ENCODE data around the gene SLC25A12. TPM values are rescaled to one million over a fixed set of nuclear protein-coding genes. Genes with fewer than 3 reads are reported as not detected.

The SLC25A12 gene
- total RNA-seq, 1 experiment from 2014 or later: 5.3 TPM

- Mint-ChIP-seq H3K9me3 (ENCODE audit: unreplicated experiment) (no peaks in the 10 kb centered on the region), H3K4me1 (ENCODE audit: low read depth, unreplicated experiment) (no peaks in the 10 kb centered on the region), H3K36me3 (ENCODE audit: insufficient read depth, unreplicated experiment) (no peaks in the 10 kb centered on the region), H3K27ac (ENCODE audit: unreplicated experiment) (no peak overlapping the region), H3K27me3 (ENCODE audit: insufficient read depth, unreplicated experiment) (peaks cover 3% of the 10 kb centered on the region), H3K4me3 (ENCODE audit: unreplicated experiment) (no peak overlapping the region)
- POLR2A ChIA-PET: no interaction called here
- Histone ChIP-seq H3K4me3 (ENCODE audit: low read depth, low read length) (no peak overlapping the region), H3K9me3 (no peaks in the 10 kb centered on the region), H3K36me3 (ENCODE audit: control insufficient read depth, insufficient read depth, low read length) (no peaks in the 10 kb centered on the region), H3K4me1 (no peaks in the 10 kb centered on the region), H3K27me3 (replicated peaks; ENCODE audit: control insufficient read depth, insufficient read depth, low read length) (no peaks in the 10 kb centered on the region)
- TF ChIP-seq, protein P1, sequence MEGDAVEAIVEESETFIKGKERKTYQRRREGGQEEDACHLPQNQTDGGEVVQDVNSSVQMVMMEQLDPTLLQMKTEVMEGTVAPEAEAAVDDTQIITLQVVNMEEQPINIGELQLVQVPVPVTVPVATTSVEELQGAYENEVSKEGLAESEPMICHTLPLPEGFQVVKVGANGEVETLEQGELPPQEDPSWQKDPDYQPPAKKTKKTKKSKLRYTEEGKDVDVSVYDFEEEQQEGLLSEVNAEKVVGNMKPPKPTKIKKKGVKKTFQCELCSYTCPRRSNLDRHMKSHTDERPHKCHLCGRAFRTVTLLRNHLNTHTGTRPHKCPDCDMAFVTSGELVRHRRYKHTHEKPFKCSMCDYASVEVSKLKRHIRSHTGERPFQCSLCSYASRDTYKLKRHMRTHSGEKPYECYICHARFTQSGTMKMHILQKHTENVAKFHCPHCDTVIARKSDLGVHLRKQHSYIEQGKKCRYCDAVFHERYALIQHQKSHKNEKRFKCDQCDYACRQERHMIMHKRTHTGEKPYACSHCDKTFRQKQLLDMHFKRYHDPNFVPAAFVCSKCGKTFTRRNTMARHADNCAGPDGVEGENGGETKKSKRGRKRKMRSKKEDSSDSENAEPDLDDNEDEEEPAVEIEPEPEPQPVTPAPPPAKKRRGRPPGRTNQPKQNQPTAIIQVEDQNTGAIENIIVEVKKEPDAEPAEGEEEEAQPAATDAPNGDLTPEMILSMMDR (IDR thresholded peaks at IDR 0.05; ENCODE audit: insufficient read depth in 1 of 2, low read depth in 1 of 2, low read length in 1 of 2, severe bottlenecking in 1 of 2, unreplicated experiment in 1 of 2): no peak
- no peak for DNase-seq
- BruUV-seq (replicated peaks): no TSS peak
- intact Hi-C loops (cut with micrococcal nuclease; ENCODE audit: unreplicated experiment): no loop called here
- CTCF ChIA-PET: no interaction called here
These were observed 19.1 kb downstream of the SLC25A12 start for GRCh38 chr2:171874963-171875362.

- no peaks in the 10 kb centered on the region for H3K36me3 Mint-ChIP-seq (ENCODE audit: insufficient read depth, unreplicated experiment)
- no peak overlapping the region for H3K4me3 Mint-ChIP-seq (ENCODE audit: unreplicated experiment)
- H3K4me3 ChIP-seq (ENCODE audit: low read depth, low read length): no peak overlapping the region
- ChIA-PET CTCF (no interaction called here), POLR2A (no interaction called here)
- no peaks in the 10 kb centered on the region for H3K27me3 ChIP-seq (replicated peaks; ENCODE audit: control insufficient read depth, insufficient read depth, low read length)
- no peak for DNase-seq
- peaks cover 3% of the 10 kb centered on the region for H3K27me3 Mint-ChIP-seq (ENCODE audit: insufficient read depth, unreplicated experiment)
- H3K4me1 Mint-ChIP-seq (ENCODE audit: low read depth, unreplicated experiment): no peaks in the 10 kb centered on the region
- H3K9me3 ChIP-seq: no peaks in the 10 kb centered on the region
- H3K9me3 Mint-ChIP-seq (ENCODE audit: unreplicated experiment): no peaks in the 10 kb centered on the region
- no peaks in the 10 kb centered on the region for H3K4me1 ChIP-seq
- TF ChIP-seq, protein P1 (IDR thresholded peaks at IDR 0.05; ENCODE audit: insufficient read depth in 1 of 2, low read depth in 1 of 2, low read length in 1 of 2, severe bottlenecking in 1 of 2, unreplicated experiment in 1 of 2): no peak
- H3K36me3 ChIP-seq (ENCODE audit: control insufficient read depth, insufficient read depth, low read length): no peaks in the 10 kb centered on the region
- no peak overlapping the region for H3K27ac Mint-ChIP-seq (ENCODE audit: unreplicated experiment)
- BruUV-seq (replicated peaks): no TSS peak
- intact Hi-C loops (cut with micrococcal nuclease; ENCODE audit: unreplicated experiment): no loop called here
These were observed 19.5 kb downstream of the SLC25A12 start for GRCh38 chr2:171874517-171874916.

DNA sequence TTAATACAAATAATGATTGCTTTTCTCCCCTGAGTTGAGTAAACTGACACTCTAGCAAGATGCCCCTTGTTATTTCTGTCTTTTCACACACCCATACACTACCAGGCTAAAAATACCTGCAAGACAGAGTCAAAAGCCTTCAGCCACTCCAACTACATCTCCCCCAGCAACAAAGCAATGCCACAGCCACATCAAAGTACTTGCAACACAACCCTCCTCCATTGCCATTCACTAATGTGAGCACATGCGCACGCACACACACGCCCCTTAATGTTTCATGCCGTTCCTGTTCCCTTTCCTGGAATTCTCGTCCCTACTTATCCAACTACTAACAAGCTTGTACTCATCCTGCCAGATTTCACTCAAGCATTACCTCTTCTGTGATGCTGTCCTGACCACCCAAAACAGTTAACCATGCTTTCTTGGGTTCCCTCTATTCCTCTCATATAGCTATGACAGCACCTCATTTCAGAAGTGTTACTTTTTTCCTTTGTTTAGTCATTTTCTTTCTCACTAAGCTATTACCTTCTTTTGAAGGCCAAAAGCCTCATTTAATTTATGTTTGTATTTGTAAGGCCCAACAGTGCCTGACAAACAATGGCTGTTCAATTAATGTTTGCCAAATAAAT lies 29.6 kb downstream of the SLC25A12 start:
- H3K4me3 Mint-ChIP-seq (ENCODE audit: unreplicated experiment): no peak overlapping the region
- Histone ChIP-seq H3K4me1 (no peaks in the 10 kb centered on the region), H3K36me3 (ENCODE audit: control insufficient read depth, insufficient read depth, low read length) (no peaks in the 10 kb centered on the region), H3K27me3 (replicated peaks; ENCODE audit: control insufficient read depth, insufficient read depth, low read length) (no peaks in the 10 kb centered on the region), H3K4me3 (ENCODE audit: low read depth, low read length) (no peak overlapping the region), H3K9me3 (peaks cover 3% of the 10 kb centered on the region; the same call in 1 of the 2 replicates)
- ChIA-PET POLR2A (no interaction called here), CTCF (no interaction called here)
- TF ChIP-seq, protein P1 (IDR thresholded peaks at IDR 0.05; ENCODE audit: insufficient read depth in 1 of 2, low read depth in 1 of 2, low read length in 1 of 2, severe bottlenecking in 1 of 2, unreplicated experiment in 1 of 2): no peak
- DNase-seq: no peak
- H3K9me3 Mint-ChIP-seq (ENCODE audit: unreplicated experiment): no peaks in the 10 kb centered on the region
- H3K27me3 Mint-ChIP-seq (ENCODE audit: insufficient read depth, unreplicated experiment): no peaks in the 10 kb centered on the region
- intact Hi-C loops (cut with micrococcal nuclease; ENCODE audit: unreplicated experiment): no loop called here
- no TSS peak for BruUV-seq (replicated peaks)
- no peaks in the 10 kb centered on the region for H3K4me1 Mint-ChIP-seq (ENCODE audit: low read depth, unreplicated experiment)
- no peaks in the 10 kb centered on the region for H3K36me3 Mint-ChIP-seq (ENCODE audit: insufficient read depth, unreplicated experiment)
- no peak overlapping the region for H3K27ac Mint-ChIP-seq (ENCODE audit: unreplicated experiment)
